Measurements from ENCODE around the gene VPS13D. TPM values are rescaled to one million over a fixed set of nuclear protein-coding genes. Genes with fewer than 3 reads are reported as not detected.

The VPS13D gene
- total RNA-seq, 1 experiment from 2014 or later: 29.0 TPM

DNA sequence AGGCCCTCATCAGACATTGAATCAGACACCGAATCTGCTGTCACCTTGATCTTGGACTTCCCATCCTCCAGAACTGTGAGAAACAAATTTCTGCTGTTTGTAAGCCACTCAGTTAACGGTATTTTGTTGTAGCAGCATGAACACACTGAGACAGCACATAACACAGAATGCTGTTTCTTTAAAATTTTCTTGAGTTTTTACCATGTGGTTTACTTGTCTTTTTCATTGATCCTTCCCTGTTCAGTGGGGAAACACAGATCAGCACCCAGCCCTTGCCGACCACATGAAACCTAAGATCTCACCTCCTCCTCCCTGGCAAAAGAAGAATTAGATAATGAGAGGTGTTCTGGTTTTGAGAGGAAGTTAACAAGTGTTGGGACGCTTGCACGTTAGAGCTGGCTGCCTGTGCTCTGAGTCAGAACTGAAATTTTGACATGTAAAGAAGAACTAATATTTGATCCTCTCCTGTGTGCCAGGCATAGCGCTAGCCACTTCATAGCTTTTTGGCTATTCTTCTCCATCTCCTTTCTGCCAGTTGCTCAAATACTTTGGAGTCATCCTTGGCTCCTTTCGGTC lies 208.6 kb downstream of the VPS13D start:
- ChIA-PET CTCF (no interaction called here), POLR2A (no interaction called here)
- H3K9me3 Mint-ChIP-seq: peaks cover 15% of the 10 kb centered on the region
- H3K4me3 Mint-ChIP-seq: no peak overlapping the region
- peaks cover 12% of the 10 kb centered on the region for H3K36me3 Mint-ChIP-seq
- H3K27ac Mint-ChIP-seq: no peak overlapping the region
- DNase-seq (ENCODE audit: low spot score) (no peak), ATAC-seq (no peak)
- no peaks in the 10 kb centered on the region for H3K27me3 Mint-ChIP-seq (ENCODE audit: low read depth)
- peaks cover 22% of the 10 kb centered on the region for H3K4me1 Mint-ChIP-seq
- no peak for TF ChIP-seq ZNF263 (CRISPR knock-in tag; IDR thresholded peaks at IDR 0.05; ENCODE audit: low read depth)
- no peak for TF ChIP-seq AR (CRISPR knock-in tag; IDR thresholded peaks at IDR 0.05)
- TF ChIP-seq ZBTB21 (CRISPR knock-in tag; IDR thresholded peaks at IDR 0.05; ENCODE audit: borderline replicate concordance): no peak
- TF ChIP-seq ZNF532 (CRISPR knock-in tag; IDR thresholded peaks at IDR 0.05; ENCODE audit: borderline replicate concordance): no peak
- TF ChIP-seq, protein P1, sequence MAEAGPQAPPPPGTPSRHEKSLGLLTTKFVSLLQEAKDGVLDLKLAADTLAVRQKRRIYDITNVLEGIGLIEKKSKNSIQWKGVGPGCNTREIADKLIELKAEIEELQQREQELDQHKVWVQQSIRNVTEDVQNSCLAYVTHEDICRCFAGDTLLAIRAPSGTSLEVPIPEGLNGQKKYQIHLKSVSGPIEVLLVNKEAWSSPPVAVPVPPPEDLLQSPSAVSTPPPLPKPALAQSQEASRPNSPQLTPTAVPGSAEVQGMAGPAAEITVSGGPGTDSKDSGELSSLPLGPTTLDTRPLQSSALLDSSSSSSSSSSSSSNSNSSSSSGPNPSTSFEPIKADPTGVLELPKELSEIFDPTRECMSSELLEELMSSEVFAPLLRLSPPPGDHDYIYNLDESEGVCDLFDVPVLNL (CRISPR knock-in tag; IDR thresholded peaks at IDR 0.05; ENCODE audit: borderline replicate concordance, low read depth): no peak
- TF ChIP-seq ZNF219 (CRISPR knock-in tag; IDR thresholded peaks at IDR 0.05; ENCODE audit: borderline replicate concordance): no peak
- TF ChIP-seq MYBL2 (CRISPR knock-in tag; IDR thresholded peaks at IDR 0.05): no peak
- TF ChIP-seq PRRX2 (CRISPR knock-in tag; IDR thresholded peaks at IDR 0.05): no peak
- TF ChIP-seq, protein P2, sequence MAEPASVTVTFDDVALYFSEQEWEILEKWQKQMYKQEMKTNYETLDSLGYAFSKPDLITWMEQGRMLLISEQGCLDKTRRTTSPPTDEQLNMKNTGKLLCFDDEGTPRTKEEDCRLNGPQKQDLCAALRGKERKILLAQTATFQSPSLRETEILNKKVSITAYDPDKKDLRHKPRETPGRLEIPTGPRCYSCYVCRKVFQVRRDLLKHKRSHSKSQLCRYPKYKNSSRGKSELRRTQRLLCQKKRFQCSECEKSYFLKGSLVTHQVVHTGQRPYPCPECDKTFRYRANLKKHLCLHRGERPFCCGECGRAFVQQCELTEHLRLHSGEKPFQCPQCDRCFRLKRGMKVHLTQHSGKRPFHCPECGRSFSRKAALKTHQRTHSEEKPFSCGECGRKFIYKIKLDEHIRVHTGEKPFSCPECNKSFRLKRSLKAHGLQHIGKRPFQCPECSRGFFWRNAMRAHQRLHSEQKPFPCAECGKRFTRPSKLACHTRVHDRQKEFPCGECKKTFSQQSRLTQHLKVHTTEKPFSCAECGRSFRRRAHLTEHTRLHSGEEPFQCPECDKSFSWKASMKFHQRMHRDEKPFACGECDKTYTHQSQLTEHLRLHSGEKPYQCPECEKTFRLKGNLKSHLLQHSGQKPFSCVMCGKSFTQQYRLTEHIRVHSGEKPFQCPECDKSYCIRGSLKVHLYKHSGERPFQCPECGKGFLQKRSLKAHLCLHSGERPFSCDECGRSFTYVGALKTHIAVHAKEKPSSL (CRISPR knock-in tag; conservative IDR thresholded peaks at IDR 0.05): no peak
- no peak for TF ChIP-seq FOXP1 (CRISPR knock-in tag; IDR thresholded peaks at IDR 0.05; ENCODE audit: borderline replicate concordance)
- no peak for TF ChIP-seq ATF2 (CRISPR knock-in tag; IDR thresholded peaks at IDR 0.05; ENCODE audit: borderline replicate concordance, low read depth)
- no peak for TF ChIP-seq MXD4 (CRISPR knock-in tag; IDR thresholded peaks at IDR 0.05; ENCODE audit: borderline replicate concordance)
- TF ChIP-seq SOX15 (CRISPR knock-in tag; IDR thresholded peaks at IDR 0.05): no peak
- no peak for TF ChIP-seq IRF2 (CRISPR knock-in tag; IDR thresholded peaks at IDR 0.05; ENCODE audit: borderline replicate concordance, low read depth)
- TF ChIP-seq, protein P3, sequence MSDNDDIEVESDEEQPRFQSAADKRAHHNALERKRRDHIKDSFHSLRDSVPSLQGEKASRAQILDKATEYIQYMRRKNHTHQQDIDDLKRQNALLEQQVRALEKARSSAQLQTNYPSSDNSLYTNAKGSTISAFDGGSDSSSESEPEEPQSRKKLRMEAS (CRISPR knock-in tag; IDR thresholded peaks at IDR 0.05): no peak

Data from WTC11 (cell line).